ENCODE data around the gene FMN1.

GRCh38 chr15:32784581-32784980, 409.9 kb downstream of the FMN1 start:
- TF ChIP-seq POLR2AphosphoS5 (IDR thresholded peaks at IDR 0.05; ENCODE audit: borderline replicate concordance, low read depth, low read length), result no peak
- TF ChIP-seq EZH2 (IDR thresholded peaks at IDR 0.05), result no peak

Data from SK-N-MC (cell line).